HFFc6 (cell line): ENCODE measurements around the gene ARVCF. TPM values are rescaled to one million over a fixed set of nuclear protein-coding genes. Genes with fewer than 3 reads are reported as not detected.

Source experiments
- DNase-seq: peaks from one replicate; pipeline ENCODE4 v3.0.0-alpha.2; 2018
- H3K27ac Mint-ChIP-seq: 2 replicates; pipeline ENCODE4 v1.8.0; 2020; ENCODE audit warnings: mild to moderate bottlenecking, mixed read lengths
- H3K27me3 Mint-ChIP-seq: 2 replicates; pipeline ENCODE4 v1.8.0; 2021; ENCODE audit warnings: mild to moderate bottlenecking, moderate library complexity, mixed read lengths; ENCODE audit not compliant: insufficient read depth
- H3K36me3 Mint-ChIP-seq: 2 replicates; pipeline ENCODE4 v1.8.0; 2021; ENCODE audit warnings: low read depth, mixed read lengths
- H3K4me1 Mint-ChIP-seq: 2 replicates; pipeline ENCODE4 v1.8.0; 2020; ENCODE audit warnings: low read depth, mixed read lengths
- H3K4me3 Mint-ChIP-seq: 2 replicates; pipeline ENCODE4 v1.8.0; 2020; ENCODE audit warnings: mild to moderate bottlenecking, moderate library complexity, mixed read lengths
- H3K9me3 Mint-ChIP-seq: 2 replicates; pipeline ENCODE4 v1.8.0; 2020; ENCODE audit warnings: mild to moderate bottlenecking, mixed read lengths
- total RNA-seq, 6 experiments: library from RNA; stranded (reverse); fragmentation: NEBNext Ultra II Directional; extraction: Animal tissue kit (Norgen Biotek cat#: 25700); gene quantifications; 2 replicates in 1 of 6; 3 replicates in 5 of 6; pipeline ENCODE4 v1.2.3, GENCODE V29; 2021
- TF ChIP-seq, protein P1 (sequence below): fragments of 200-600 bp; sonication (generic); IDR thresholded peaks from 2 replicates; pipeline ENCODE4 v1.5.0; 2021; ENCODE audit warnings: antibody characterized with exemption, mild to moderate bottlenecking

ARVCF gene
- total RNA-seq, 6 experiments from 2014 or later: 1.5 to 3.3 (median 2.0) TPM

DNA sequence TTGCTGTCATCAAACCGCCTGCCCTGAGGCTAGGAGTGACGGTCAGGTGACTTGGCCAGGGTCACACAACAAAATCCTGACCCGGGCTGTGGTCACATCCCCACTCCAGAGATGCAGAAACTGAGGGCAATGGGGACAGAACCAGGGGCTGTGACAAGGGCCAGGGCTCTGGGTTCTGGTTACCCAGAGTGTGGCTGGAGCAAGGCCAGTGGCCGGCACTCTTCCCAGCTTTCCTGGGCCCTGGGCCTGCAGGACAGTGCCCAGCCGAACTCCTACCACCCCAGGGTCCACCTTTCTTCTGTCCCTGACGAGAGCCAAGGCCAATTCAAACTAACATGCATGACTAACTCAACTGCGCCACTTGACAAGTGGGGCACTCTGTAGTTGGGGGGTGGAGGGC, 35.9 kb downstream of the ARVCF start:
- DNase-seq: no peak
- Mint-ChIP-seq H3K36me3 (no peaks in the 10 kb centered on the region), H3K27ac (no peak overlapping the region), H3K27me3 (peaks cover 4% of the 10 kb centered on the region; the same call in 1 of the 2 replicates), H3K4me1 (peaks cover 16% of the 10 kb centered on the region), H3K9me3 (no peaks in the 10 kb centered on the region), H3K4me3 (no peak overlapping the region)
- TF ChIP-seq, protein P1, sequence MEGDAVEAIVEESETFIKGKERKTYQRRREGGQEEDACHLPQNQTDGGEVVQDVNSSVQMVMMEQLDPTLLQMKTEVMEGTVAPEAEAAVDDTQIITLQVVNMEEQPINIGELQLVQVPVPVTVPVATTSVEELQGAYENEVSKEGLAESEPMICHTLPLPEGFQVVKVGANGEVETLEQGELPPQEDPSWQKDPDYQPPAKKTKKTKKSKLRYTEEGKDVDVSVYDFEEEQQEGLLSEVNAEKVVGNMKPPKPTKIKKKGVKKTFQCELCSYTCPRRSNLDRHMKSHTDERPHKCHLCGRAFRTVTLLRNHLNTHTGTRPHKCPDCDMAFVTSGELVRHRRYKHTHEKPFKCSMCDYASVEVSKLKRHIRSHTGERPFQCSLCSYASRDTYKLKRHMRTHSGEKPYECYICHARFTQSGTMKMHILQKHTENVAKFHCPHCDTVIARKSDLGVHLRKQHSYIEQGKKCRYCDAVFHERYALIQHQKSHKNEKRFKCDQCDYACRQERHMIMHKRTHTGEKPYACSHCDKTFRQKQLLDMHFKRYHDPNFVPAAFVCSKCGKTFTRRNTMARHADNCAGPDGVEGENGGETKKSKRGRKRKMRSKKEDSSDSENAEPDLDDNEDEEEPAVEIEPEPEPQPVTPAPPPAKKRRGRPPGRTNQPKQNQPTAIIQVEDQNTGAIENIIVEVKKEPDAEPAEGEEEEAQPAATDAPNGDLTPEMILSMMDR: no peak

DNA sequence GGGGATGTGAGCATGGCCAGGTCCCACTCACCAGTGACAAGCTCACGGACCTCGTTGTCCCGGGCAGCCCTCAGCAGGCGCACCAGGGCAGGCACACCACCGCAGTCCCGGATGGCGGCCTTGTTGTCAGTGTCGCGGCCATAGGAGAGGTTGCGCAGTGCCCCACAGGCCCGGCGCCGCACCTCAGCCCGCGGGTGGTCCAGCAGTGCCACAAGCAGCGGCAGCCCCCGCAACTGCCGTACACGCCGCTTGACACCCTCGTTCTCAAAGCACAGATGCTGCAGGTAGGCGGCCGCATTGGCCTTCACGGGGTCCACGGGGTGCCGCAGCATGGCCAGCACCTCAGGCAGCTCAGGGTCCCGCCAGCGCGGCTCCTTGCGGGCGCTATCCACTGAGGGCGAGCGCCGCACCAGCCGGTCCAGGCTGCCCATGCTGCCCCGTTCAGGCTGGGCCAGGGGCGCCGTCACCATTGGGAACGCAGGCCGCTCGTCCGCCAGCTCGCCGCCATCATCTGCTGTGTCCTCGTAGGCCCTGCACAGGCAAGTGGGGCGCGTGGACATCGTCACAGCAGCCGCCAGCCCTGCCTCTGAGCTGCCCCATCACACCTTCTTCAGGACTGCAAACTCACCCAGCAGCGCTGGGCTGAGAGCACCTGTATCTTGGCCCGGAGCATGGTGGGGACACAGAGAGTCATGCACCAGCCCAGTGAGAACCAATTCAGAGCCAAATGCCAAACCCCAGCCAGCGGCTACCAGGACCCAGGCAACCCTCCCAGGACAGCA, 36.7 kb downstream of the ARVCF start:
- Mint-ChIP-seq H3K9me3 (no peaks in the 10 kb centered on the region), H3K36me3 (no peaks in the 10 kb centered on the region), H3K27ac (no peak overlapping the region), H3K4me1 (peaks cover 15% of the 10 kb centered on the region), H3K4me3 (no peak overlapping the region), H3K27me3 (peaks cover 2% of the 10 kb centered on the region; the same call in 1 of the 2 replicates)
- no peak for DNase-seq
- TF ChIP-seq, protein P1: no peak

DNA sequence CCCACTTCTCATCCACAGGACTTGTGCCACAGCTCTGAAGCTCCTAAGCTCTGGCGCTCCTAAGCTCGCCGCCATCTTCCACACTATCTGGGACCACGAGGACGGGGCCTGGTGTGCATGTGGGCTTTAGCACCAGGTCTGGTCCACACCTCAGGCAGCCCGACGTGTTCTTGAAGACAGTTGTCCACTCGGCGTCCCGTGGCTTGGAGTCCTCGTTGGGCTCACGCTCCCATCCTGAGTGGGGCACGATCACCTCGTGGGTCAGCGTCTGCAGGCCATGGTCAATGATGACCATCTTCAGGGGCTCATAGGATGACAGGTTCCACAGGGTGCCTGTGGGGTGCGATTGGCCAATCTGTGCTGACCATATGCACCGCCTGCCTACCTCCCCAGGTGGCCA, 37.9 kb downstream of the ARVCF start:
- Mint-ChIP-seq H3K4me1 (peaks cover 4% of the 10 kb centered on the region), H3K36me3 (no peaks in the 10 kb centered on the region), H3K27ac (no peak overlapping the region), H3K27me3 (peaks cover 2% of the 10 kb centered on the region; the same call in 1 of the 2 replicates), H3K9me3 (no peaks in the 10 kb centered on the region), H3K4me3 (no peak overlapping the region)
- no peak for DNase-seq
- TF ChIP-seq, protein P1: no peak

DNA sequence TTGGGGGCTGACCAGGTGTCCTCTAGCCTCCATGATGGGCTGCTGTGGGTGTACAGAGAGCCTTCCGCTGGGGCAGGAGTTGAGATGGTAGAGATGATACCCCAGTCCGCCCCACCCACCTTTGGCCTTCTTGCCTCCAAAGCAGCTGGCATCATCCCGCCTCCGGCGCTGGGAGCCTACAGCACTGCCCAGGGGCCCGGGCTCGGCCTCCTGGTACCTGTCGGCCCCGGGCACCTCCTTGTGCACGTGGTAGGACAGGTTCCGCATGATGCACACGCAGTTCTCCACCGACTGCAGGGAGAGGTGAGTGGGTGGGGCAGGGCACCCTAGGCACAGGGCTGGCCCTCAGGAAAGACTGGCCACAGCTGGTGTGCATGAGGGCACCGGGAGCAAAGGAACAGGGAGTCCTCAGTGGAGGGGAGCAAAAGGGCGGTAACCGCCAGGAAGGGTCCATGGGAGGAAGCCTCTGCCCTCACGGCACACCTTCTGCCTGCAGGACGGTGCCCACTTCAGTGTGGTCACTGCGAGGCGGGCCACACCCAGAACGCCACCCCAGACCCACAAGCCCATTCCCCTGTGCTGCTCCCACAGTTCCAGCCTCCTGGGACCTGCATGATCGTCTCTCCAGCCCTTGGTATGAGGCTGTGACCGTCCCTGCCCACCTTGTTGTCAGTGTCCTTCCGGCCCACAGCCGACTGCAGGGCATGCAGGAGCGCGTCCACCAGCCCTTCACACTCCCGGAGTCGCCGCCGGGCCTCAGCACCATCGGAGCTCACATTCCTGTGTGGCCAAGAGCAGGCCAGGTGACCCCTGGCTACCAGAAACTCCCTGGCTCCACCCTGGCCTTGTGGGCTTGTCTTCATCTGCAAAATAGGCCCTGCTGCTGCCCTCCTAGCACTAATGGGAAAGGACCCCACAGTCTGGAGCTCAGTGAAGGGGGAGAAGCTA, 39.1 kb downstream of the ARVCF start:
- Mint-ChIP-seq H3K27ac (no peak overlapping the region), H3K9me3 (no peaks in the 10 kb centered on the region), H3K36me3 (no peaks in the 10 kb centered on the region), H3K27me3 (peaks cover 2% of the 10 kb centered on the region; the same call in 1 of the 2 replicates), H3K4me1 (no peaks in the 10 kb centered on the region), H3K4me3 (no peak overlapping the region)
- DNase-seq: no peak
- TF ChIP-seq, protein P1: no peak

DNA sequence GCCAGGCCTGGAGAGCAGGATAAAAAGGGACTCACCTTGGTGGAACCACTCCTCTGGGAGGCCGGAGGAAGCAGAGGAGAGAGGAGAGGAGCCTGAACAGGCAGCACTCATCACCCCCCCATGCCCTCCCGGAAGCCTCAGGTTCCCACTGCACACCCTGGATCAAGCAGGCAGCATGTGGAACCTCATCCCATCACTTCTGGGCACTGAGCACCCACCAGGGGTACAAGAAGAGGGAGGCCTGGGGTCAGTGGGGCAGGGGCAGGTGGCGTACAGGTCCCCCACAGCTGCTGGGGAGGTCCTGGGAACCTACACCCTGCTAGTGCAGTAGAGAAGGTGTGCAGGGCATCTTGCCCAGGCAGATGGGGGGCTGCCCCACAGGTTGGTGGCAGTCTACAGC, 40.0 kb downstream of the ARVCF start:
- Mint-ChIP-seq H3K4me1 (no peaks in the 10 kb centered on the region), H3K36me3 (no peaks in the 10 kb centered on the region), H3K27ac (no peak overlapping the region), H3K9me3 (no peaks in the 10 kb centered on the region), H3K4me3 (no peak overlapping the region), H3K27me3 (peaks cover 2% of the 10 kb centered on the region; the same call in 1 of the 2 replicates)
- TF ChIP-seq, protein P1: no peak
- DNase-seq: no peak
